HG03439 (cell line): ENCODE measurements around the gene SLC24A2.
"Not testable (repeated sequence)": the region's sequence is repeated elsewhere in the genome, so short reads cannot be mapped to it uniquely, and the experiment has no call there.

Experiments used
- ATAC-seq: cut with Tn5 transposase; IDR thresholded peaks from one replicate; pipeline ENCODE4 v1.9.1; 2021; ENCODE audit warnings: mild to moderate bottlenecking, moderate library complexity; ENCODE audit not compliant: unreplicated experiment

SLC24A2 gene

GRCh38 chr9:19788614-19789271 lies at the start of gene SLC24A2:
Gene SLC24A2, minus strand, starts transcription at chr9:19789037.
- no peak for ATAC-seq

- not testable (repeated sequence) for ATAC-seq
These were observed 44.5 kb upstream of the SLC24A2 start for GRCh38 chr9:19833331-19833730.

- ATAC-seq: no peak
These were observed 42.0 kb upstream of the SLC24A2 start for GRCh38 chr9:19830796-19831195.

- ATAC-seq: no peak
These were observed 39.8 kb upstream of the SLC24A2 start for GRCh38 chr9:19828576-19829109.

GRCh38 chr9:19816769-19817168 lies 27.9 kb upstream of the SLC24A2 start:
- no peak for ATAC-seq

- no peak for ATAC-seq
These were observed 23.4 kb upstream of the SLC24A2 start for GRCh38 chr9:19812194-19812593.

GRCh38 chr9:19809422-19810269 lies 20.8 kb upstream of the SLC24A2 start:
- no peak for ATAC-seq

- no peak for ATAC-seq
These were observed 18.5 kb upstream of the SLC24A2 start for GRCh38 chr9:19807182-19807892.

- ATAC-seq: no peak
These were observed 15.6 kb upstream of the SLC24A2 start for GRCh38 chr9:19804431-19804830.

GRCh38 chr9:19800884-19801283 lies 12.0 kb upstream of the SLC24A2 start:
- ATAC-seq: no peak

- ATAC-seq: no peak
These were observed 10.9 kb upstream of the SLC24A2 start for GRCh38 chr9:19799784-19800183.

GRCh38 chr9:19788152-19788551 lies 685 bp downstream of the SLC24A2 start:
- no peak for ATAC-seq

- ATAC-seq: no peak
These were observed 1.2 kb downstream of the SLC24A2 start for GRCh38 chr9:19787672-19788071.

GRCh38 chr9:19785230-19785629 lies 3.6 kb downstream of the SLC24A2 start:
- ATAC-seq: no peak

- no peak for ATAC-seq
These were observed 4.7 kb downstream of the SLC24A2 start for GRCh38 chr9:19784136-19784535.

- ATAC-seq: no peak
These were observed 5.3 kb downstream of the SLC24A2 start for GRCh38 chr9:19783500-19783899.

- no peak for ATAC-seq
These were observed 6.8 kb downstream of the SLC24A2 start for GRCh38 chr9:19782005-19782404.

- no peak for ATAC-seq
These were observed 7.6 kb downstream of the SLC24A2 start for GRCh38 chr9:19781240-19781639.

GRCh38 chr9:19771446-19771845 lies 17.4 kb downstream of the SLC24A2 start:
- no peak for ATAC-seq

- ATAC-seq: no peak
These were observed 17.9 kb downstream of the SLC24A2 start for GRCh38 chr9:19770973-19771372.

- no peak for ATAC-seq
These were observed 19.6 kb downstream of the SLC24A2 start for GRCh38 chr9:19769213-19769612.
